Body of pancreas (tissue), 4 donors: ENCODE data around the gene S1PR2.
"Not testable (repeated sequence)": the region's sequence is repeated elsewhere in the genome, so short reads cannot be mapped to it uniquely, and the experiment has no call there.

ENCODE experiments used
- POLR2A ChIP-seq, 3 donors: fragments of 450-650 bp; IDR thresholded peaks; one replicate each; pipeline ENCODE4 v1.6.1; 2016; ENCODE audit warnings: antibody characterized with exemption in 3 of 3, mild to moderate bottlenecking in 2 of 3
- TF ChIP-seq, protein P1 (sequence below), 7 experiments: fragments of 450-650 bp in 4 of 7; fragments of 200-600 bp in 3 of 7; sonication (generic) in 3 of 7; IDR thresholded peaks; one replicate each; pipeline ENCODE4 v1.5.1; 2016 to 2019; ENCODE audit warnings: antibody characterized with exemption in 7 of 7

DNA sequence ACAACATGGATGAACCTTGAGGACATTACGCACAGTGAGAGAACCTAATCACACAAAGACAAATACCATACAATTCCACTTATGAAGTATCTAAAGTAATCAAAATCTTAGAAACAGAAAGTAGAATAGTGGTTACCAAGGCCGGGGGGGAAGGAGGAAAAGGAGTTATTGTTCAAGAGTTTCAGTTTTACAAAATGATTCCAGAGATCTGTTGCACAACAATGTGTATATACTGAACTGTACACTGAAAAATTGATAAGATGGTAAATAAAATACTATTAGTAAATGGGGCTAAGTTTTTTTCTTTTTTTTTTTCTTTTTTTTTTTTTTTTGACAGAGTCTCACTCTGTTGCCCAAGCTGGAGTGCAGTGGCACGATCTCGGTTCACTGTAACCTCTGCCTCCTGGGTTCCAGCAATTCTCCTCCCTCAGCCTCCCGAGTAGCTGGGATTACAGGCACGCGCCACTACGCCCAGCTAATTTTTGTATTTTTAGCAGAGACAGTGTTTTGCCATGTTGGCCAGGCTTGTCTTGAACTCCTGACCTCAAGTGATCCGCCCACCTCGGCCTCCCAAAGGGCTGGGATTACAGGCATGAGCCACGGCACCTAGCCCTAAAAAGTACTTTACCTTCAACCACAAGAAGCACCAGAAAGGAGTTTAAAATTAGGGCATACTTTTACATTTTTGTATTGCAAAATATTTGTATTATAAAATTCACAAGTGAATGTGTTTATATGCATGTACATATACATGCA lies 32.1 kb downstream of the S1PR2 start:
- not testable (repeated sequence) for TF ChIP-seq POLR2A (IDR thresholded peaks at IDR 0.05)
- TF ChIP-seq, protein P1, sequence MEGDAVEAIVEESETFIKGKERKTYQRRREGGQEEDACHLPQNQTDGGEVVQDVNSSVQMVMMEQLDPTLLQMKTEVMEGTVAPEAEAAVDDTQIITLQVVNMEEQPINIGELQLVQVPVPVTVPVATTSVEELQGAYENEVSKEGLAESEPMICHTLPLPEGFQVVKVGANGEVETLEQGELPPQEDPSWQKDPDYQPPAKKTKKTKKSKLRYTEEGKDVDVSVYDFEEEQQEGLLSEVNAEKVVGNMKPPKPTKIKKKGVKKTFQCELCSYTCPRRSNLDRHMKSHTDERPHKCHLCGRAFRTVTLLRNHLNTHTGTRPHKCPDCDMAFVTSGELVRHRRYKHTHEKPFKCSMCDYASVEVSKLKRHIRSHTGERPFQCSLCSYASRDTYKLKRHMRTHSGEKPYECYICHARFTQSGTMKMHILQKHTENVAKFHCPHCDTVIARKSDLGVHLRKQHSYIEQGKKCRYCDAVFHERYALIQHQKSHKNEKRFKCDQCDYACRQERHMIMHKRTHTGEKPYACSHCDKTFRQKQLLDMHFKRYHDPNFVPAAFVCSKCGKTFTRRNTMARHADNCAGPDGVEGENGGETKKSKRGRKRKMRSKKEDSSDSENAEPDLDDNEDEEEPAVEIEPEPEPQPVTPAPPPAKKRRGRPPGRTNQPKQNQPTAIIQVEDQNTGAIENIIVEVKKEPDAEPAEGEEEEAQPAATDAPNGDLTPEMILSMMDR (IDR thresholded peaks at IDR 0.05), result not testable (repeated sequence)
